ENCODE measurements around the gene H3-3A. TPM values are rescaled to one million over a fixed set of nuclear protein-coding genes. Genes with fewer than 3 reads are reported as not detected.

The H3-3A gene
- polyA plus RNA-seq, 1 of the 3 experiments (the other 2 are of a cell fraction), result 315 TPM

DNA sequence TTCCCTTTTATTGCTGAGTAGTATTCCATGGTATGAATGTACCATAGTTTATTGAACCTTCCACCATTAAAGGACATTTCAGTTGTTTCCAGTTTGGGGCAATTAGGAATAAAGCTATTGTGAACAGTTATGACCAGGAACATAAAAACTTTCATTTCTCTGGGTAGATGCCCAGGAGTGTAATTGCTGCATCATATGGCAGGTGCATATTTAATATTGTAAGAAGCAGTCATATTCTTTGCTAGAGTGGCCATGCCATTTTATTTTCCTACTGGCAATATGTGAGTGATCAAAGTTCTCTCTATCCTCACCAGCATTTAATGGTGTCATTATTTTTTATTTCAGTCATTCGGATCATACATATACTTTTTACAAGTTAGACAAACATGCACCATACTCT is 23.9 kb upstream of the H3-3A start:
- Histone ChIP-seq H3K79me2 (ENCODE audit: insufficient read depth) (no peaks in the 10 kb centered on the region), H3K9ac (no peak overlapping the region), H3K36me3 (replicated peaks in 1 of 2; ENCODE audit: control insufficient read depth in 1 of 2, insufficient read depth in 2 of 2, low read length in 1 of 2) (no peaks in the 10 kb centered on the region), H3K9me3 (no peaks in the 10 kb centered on the region), H3K4me2 (no peak overlapping the region), H3K9me2 (no peaks in the 10 kb centered on the region), H3F3A (replicated peaks; ENCODE audit: insufficient read depth) (no peaks in the 10 kb centered on the region), H3K27me3 (ENCODE audit: insufficient read depth) (no peaks in the 10 kb centered on the region), H3K4me3 (ENCODE audit: low read depth in 2 of 2, low read length in 1 of 2) (no peak overlapping the region), H3K4me1 (ENCODE audit: control insufficient read depth in 1 of 2, insufficient read depth in 2 of 2, low read depth in 1 of 2, low read length in 1 of 2) (peaks cover 0 to 3% of the 10 kb centered on the region in 2 experiments; a peak in 2 of 4 replicates), H4K20me1 (ENCODE audit: insufficient read depth) (no peaks in the 10 kb centered on the region), H3K27ac (ENCODE audit: low read depth in 2 of 2, low read length in 1 of 2) (no peak overlapping the region), H2AFZ (ENCODE audit: low read depth) (no peak overlapping the region)
- CTCF ChIA-PET, result no interaction called here
- no peak for DNase-seq
- WGBS (ENCODE audit: low lambda C conversion rate), result 96% methylated on average over 1 of the region's 1 CpG
- POLR2A ChIA-PET, result no interaction called here
- TF ChIP-seq SMC3 (IDR thresholded peaks at IDR 0.05; ENCODE audit: low read depth, low read length) (no peak), NRF1 (IDR thresholded peaks at IDR 0.05; ENCODE audit: low read depth, low read length) (no peak), MXI1 (IDR thresholded peaks at IDR 0.05; ENCODE audit: low read depth, low read length) (no peak)

DNA sequence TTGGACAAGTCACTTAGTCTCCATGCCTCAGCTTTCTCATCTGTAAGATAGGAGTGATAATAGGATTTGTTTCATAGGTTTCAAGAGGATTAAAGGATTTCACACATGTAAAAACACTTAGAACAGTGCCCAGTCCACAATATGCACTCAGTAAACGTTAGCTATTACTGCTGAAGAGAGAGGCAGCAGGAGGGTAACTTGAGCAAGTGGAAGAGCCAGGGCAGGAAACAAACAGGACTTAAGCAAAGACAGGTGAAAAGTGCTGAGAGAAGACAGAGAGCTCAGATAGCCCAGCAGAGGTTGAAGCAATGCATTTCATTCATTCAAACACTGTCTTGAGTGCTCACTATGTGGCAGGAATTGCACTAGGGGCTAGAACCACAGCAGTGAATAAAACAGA is 21.1 kb upstream of the H3-3A start:
- DNase-seq, result no peak
- Histone ChIP-seq H3K9me3 (no peaks in the 10 kb centered on the region), H3K4me1 (ENCODE audit: control insufficient read depth in 1 of 2, insufficient read depth in 2 of 2, low read depth in 1 of 2, low read length in 1 of 2) (peaks cover 0 to 3% of the 10 kb centered on the region in 2 experiments; a peak in 2 of 4 replicates), H3K9ac (no peak overlapping the region), H3K79me2 (ENCODE audit: insufficient read depth) (no peaks in the 10 kb centered on the region), H4K20me1 (ENCODE audit: insufficient read depth) (no peaks in the 10 kb centered on the region), H3K4me3 (ENCODE audit: low read depth in 2 of 2, low read length in 1 of 2) (no peak overlapping the region), H3K4me2 (no peak overlapping the region), H3K9me2 (no peaks in the 10 kb centered on the region), H2AFZ (ENCODE audit: low read depth) (no peak overlapping the region), H3K36me3 (replicated peaks in 1 of 2; ENCODE audit: control insufficient read depth in 1 of 2, insufficient read depth in 2 of 2, low read length in 1 of 2) (no peaks in the 10 kb centered on the region), H3K27ac (ENCODE audit: low read depth in 2 of 2, low read length in 1 of 2) (no peak overlapping the region), H3F3A (replicated peaks; ENCODE audit: insufficient read depth) (no peaks in the 10 kb centered on the region), H3K27me3 (ENCODE audit: insufficient read depth) (no peaks in the 10 kb centered on the region)
- ChIA-PET POLR2A (interaction anchor here (0.6 kb wide), 1 partner anchor 16 kb away, joined by 3 read pairs; no protein-coding TSS in a partner anchor), CTCF (interaction anchor here (0.7 to 0.8 kb wide), 2 partner anchors 24 to 84 kb away, joined by 3 read pairs; no protein-coding TSS in a partner anchor)
- TF ChIP-seq NRF1 (IDR thresholded peaks at IDR 0.05; ENCODE audit: low read depth, low read length) (no peak), TEAD4 (IDR thresholded peaks at IDR 0.05; ENCODE audit: borderline replicate concordance, insufficient read depth) (no peak), FOXJ3 (CRISPR knock-in tag; IDR thresholded peaks at IDR 0.05) (no peak), RXRA (IDR thresholded peaks at IDR 0.05; ENCODE audit: borderline replicate concordance, low read depth) (no peak), FOSL2 (IDR thresholded peaks at IDR 0.05; ENCODE audit: borderline replicate concordance, low read depth) (no peak), RAD21 (IDR thresholded peaks at IDR 0.05; ENCODE audit: low read length) (no peak), EP300 (IDR thresholded peaks at IDR 0.05; ENCODE audit: borderline replicate concordance in 1 of 2, low read depth in 1 of 2, low read length in 1 of 2) (no peak), NFIC (IDR thresholded peaks at IDR 0.05; ENCODE audit: borderline replicate concordance) (no peak)
- TF ChIP-seq, protein P1, sequence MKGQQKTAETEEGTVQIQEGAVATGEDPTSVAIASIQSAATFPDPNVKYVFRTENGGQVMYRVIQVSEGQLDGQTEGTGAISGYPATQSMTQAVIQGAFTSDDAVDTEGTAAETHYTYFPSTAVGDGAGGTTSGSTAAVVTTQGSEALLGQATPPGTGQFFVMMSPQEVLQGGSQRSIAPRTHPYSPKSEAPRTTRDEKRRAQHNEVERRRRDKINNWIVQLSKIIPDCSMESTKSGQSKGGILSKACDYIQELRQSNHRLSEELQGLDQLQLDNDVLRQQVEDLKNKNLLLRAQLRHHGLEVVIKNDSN (IDR thresholded peaks at IDR 0.05; ENCODE audit: borderline replicate concordance, low read depth), result no peak
- TF ChIP-seq, protein P2, sequence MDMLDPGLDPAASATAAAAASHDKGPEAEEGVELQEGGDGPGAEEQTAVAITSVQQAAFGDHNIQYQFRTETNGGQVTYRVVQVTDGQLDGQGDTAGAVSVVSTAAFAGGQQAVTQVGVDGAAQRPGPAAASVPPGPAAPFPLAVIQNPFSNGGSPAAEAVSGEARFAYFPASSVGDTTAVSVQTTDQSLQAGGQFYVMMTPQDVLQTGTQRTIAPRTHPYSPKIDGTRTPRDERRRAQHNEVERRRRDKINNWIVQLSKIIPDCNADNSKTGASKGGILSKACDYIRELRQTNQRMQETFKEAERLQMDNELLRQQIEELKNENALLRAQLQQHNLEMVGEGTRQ (IDR thresholded peaks at IDR 0.05; ENCODE audit: borderline replicate concordance, low read depth, low read length), result no peak
- TF ChIP-seq, protein P3, sequence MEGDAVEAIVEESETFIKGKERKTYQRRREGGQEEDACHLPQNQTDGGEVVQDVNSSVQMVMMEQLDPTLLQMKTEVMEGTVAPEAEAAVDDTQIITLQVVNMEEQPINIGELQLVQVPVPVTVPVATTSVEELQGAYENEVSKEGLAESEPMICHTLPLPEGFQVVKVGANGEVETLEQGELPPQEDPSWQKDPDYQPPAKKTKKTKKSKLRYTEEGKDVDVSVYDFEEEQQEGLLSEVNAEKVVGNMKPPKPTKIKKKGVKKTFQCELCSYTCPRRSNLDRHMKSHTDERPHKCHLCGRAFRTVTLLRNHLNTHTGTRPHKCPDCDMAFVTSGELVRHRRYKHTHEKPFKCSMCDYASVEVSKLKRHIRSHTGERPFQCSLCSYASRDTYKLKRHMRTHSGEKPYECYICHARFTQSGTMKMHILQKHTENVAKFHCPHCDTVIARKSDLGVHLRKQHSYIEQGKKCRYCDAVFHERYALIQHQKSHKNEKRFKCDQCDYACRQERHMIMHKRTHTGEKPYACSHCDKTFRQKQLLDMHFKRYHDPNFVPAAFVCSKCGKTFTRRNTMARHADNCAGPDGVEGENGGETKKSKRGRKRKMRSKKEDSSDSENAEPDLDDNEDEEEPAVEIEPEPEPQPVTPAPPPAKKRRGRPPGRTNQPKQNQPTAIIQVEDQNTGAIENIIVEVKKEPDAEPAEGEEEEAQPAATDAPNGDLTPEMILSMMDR (IDR thresholded peaks at IDR 0.05), result no peak
- TF ChIP-seq, protein P4, sequence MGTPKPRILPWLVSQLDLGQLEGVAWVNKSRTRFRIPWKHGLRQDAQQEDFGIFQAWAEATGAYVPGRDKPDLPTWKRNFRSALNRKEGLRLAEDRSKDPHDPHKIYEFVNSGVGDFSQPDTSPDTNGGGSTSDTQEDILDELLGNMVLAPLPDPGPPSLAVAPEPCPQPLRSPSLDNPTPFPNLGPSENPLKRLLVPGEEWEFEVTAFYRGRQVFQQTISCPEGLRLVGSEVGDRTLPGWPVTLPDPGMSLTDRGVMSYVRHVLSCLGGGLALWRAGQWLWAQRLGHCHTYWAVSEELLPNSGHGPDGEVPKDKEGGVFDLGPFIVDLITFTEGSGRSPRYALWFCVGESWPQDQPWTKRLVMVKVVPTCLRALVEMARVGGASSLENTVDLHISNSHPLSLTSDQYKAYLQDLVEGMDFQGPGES (IDR thresholded peaks at IDR 0.05; ENCODE audit: low read depth, low read length), result no peak
- TF ChIP-seq, protein P5, sequence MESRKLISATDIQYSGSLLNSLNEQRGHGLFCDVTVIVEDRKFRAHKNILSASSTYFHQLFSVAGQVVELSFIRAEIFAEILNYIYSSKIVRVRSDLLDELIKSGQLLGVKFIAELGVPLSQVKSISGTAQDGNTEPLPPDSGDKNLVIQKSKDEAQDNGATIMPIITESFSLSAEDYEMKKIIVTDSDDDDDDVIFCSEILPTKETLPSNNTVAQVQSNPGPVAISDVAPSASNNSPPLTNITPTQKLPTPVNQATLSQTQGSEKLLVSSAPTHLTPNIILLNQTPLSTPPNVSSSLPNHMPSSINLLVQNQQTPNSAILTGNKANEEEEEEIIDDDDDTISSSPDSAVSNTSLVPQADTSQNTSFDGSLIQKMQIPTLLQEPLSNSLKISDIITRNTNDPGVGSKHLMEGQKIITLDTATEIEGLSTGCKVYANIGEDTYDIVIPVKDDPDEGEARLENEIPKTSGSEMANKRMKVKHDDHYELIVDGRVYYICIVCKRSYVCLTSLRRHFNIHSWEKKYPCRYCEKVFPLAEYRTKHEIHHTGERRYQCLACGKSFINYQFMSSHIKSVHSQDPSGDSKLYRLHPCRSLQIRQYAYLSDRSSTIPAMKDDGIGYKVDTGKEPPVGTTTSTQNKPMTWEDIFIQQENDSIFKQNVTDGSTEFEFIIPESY (IDR thresholded peaks at IDR 0.05; ENCODE audit: borderline replicate concordance, low read depth), result no peak
- WGBS (ENCODE audit: low lambda C conversion rate), result 35% methylated on average over 1 of the region's 1 CpG
